Measurements from ENCODE around the gene VEGFC. TPM values are rescaled to one million over a fixed set of nuclear protein-coding genes. Genes with fewer than 3 reads are reported as not detected.

Gene VEGFC
- total RNA-seq, 2 donors from 2014 or later: not detected

DNA sequence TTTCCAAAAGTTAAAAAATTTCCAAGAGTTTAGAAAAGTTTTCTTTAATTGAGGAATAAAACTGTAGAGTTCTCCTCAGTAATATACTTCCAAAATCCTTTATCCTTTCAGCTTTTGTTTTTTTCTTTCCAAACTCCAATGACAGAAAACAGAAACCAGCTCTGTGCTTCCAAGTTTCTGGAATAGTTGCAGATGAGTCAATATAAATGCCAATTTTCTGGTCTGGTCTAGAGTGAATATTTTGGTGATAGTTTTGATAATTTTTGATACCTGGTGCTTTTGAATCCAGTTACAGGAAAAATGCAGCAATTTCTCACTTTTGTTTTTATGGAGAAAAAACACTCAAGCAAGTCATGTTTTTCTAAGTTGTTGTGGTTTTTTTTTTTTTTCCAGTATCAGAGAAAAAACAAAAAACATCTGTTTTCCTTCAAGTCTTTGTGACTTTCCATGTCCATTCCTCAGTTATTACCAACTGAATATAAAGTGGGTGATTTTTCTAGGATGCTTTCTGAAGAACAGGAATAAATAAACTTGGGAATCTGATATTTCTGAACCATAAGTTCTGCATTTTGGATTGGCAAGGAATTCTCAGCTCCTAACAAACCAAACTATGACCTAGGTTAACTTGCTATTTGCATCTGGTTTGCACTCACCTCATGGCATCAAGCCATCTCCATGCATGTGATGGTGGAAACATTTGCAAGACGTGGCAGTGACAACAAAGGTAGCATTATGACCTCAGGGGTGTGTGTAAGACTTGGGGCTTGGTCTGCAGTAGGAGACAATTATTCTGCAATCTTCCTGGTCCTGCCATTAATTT, 139.1 kb downstream of the VEGFC start:
- Mint-ChIP-seq H3K4me1 (no peaks in the 10 kb centered on the region), H3K27me3 (no peaks in the 10 kb centered on the region), H3K9me3 (peaks cover 4% of the 10 kb centered on the region), H3K4me3 (no peak overlapping the region), H3K27ac (no peak overlapping the region), H3K36me3 (ENCODE audit: low read depth) (no peaks in the 10 kb centered on the region)
- ATAC-seq (replicated peaks): no peak

DNA sequence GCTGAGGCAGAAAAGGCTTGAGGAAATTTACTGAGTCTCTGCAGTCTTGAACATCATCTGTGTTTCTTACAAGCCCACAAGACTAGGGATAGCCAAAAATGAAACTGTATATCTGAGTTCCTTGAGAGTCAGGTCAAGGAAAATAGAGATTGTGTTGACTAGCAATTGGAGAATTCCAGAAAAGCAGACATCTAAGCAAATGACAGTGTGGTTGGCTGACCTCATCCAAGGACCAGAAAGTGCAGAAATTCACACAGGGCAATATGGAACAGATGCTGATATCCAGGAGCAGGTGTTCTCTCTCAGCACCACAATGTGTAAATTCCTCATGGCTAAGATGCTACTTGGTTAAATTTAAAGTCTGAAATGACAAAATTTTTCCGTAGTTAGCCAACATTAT, 146.4 kb downstream of the VEGFC start:
- ATAC-seq (replicated peaks): no peak
- no peaks in the 10 kb centered on the region for H3K9me3 Mint-ChIP-seq
- no peak overlapping the region for H3K4me3 Mint-ChIP-seq
- no peak overlapping the region for H3K27ac Mint-ChIP-seq
- no peaks in the 10 kb centered on the region for H3K36me3 Mint-ChIP-seq (ENCODE audit: low read depth)
- H3K27me3 Mint-ChIP-seq: no peaks in the 10 kb centered on the region
- no peaks in the 10 kb centered on the region for H3K4me1 Mint-ChIP-seq

DNA sequence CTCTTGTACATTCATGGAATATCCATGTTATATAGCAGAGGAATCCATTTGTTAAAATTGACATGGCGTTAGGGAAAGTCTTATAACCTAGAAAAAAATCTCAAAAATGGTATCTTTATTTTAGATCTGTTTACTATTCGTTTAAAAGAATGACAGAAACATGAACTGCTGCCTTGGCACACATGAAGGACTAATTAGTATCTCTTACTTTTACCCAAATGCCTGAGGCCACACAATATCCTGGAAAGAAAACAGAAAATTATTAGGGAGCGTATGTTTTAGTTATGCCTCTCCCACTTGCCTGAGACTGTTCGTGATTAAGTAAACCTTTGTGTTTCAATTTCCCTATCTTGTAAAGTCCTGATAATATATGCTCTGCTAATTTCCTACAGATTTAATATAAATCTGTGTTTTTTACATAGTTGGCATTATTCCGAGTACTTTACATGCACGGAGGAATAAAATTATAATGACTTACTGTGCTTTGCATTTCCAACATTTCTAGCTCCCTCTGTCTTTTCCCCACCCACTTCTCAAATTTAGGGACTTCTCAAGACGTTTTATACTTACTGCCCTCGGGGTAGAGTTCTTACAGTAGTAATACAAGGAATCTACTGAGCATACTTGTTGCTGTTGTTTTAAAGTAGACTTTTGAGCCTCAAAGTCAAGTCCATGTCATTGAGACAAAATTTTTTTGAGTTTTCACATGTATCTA, 147.3 kb downstream of the VEGFC start:
- Mint-ChIP-seq H3K4me3 (no peak overlapping the region), H3K36me3 (ENCODE audit: low read depth) (no peaks in the 10 kb centered on the region)
- ATAC-seq (replicated peaks): no peak

DNA sequence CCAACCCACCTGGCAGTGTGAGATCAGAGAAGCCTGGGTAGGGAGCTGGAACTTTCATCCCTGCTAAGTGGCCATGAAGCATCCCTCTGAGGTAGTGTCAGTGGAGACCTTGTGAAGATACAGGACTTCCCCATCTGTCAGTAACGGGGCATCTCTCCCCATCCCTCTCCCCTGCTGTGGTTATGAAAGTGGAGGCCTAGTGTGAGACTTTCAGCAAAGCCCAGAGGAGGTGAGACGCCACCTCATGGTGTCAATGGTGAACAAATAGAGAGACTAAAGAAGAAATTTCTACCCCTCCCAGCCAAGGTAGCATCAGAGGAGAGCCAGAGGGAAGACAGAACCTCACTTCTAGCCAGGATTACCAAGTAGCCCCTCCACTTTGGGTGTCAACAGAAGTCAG, 150.2 kb downstream of the VEGFC start:
- Mint-ChIP-seq H3K9me3 (no peaks in the 10 kb centered on the region), H3K4me1 (no peaks in the 10 kb centered on the region), H3K36me3 (ENCODE audit: low read depth) (no peaks in the 10 kb centered on the region), H3K27ac (no peak overlapping the region), H3K4me3 (no peak overlapping the region), H3K27me3 (no peaks in the 10 kb centered on the region)
- ATAC-seq (replicated peaks): no peak

More for the DNA sequence above, 147.3 kb downstream of the VEGFC start:
- H3K27ac Mint-ChIP-seq: no peak overlapping the region
- H3K27me3 Mint-ChIP-seq: no peaks in the 10 kb centered on the region
- H3K4me1 Mint-ChIP-seq: no peaks in the 10 kb centered on the region
- H3K9me3 Mint-ChIP-seq: no peaks in the 10 kb centered on the region

DNA sequence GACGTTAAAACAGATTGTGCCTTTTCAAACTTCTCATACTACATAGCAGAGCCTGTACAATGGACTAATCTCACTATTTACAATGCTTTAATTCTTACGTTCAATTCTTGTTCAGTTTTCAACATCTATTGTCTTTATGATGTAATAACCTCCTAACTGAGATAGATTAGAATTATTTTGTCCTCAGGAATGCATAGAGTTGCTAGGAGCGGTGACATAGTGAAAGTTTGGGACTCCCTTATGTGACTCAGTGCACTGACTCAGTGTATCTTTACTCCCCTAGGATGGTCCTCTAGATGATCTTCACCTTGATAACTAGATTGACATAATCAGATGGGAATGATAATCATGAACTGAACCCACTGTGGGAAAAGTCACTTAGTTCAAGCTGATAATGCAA, 151.5 kb downstream of the VEGFC start:
- ATAC-seq (replicated peaks): no peak
- Mint-ChIP-seq H3K9me3 (no peaks in the 10 kb centered on the region), H3K27ac (no peak overlapping the region), H3K4me1 (no peaks in the 10 kb centered on the region), H3K27me3 (no peaks in the 10 kb centered on the region), H3K4me3 (no peak overlapping the region), H3K36me3 (ENCODE audit: low read depth) (no peaks in the 10 kb centered on the region)

DNA sequence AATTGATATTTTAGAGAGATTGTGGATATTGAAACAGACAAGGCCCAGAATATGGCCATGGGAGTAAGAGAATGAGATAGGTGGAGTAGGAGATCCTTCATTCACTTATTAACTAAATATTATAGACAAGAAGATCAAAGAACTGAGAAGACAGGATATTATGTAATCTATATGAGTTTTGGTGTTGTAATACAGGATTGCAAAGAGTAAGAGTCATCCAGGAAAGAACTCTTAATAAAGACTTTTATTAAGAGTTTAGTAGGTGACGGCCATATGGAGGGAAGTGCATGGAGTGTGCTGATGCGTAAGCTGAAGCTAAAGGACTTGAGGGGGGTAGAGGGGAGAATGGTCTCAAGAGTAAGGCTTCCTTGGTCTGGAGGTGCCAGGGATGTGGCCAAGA, 153.7 kb downstream of the VEGFC start:
- H3K4me3 Mint-ChIP-seq: no peak overlapping the region
- no peak overlapping the region for H3K27ac Mint-ChIP-seq
- no peak for ATAC-seq (replicated peaks)
- H3K4me1 Mint-ChIP-seq: no peaks in the 10 kb centered on the region
- H3K27me3 Mint-ChIP-seq: no peaks in the 10 kb centered on the region
- H3K9me3 Mint-ChIP-seq: no peaks in the 10 kb centered on the region
- H3K36me3 Mint-ChIP-seq (ENCODE audit: low read depth): no peaks in the 10 kb centered on the region

DNA sequence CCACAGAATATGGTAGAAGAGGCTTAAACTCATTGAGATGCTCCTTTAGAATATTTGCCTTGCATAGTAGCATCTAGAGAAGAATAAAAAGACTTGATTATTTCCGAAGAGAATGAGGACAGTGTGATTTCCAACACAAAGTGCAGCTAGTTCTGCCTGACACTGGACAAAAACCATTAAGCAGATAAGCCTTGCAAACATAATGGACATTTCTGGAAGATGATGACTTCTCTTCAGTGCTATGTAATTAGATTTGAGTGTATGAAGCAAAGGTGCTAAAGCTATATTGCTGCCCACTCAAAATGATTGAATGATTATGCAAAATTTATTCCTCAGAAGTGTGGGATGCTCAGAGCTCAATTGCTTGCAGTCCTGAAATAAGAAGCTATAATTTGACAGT, 156.4 kb downstream of the VEGFC start:
- ATAC-seq (replicated peaks): no peak
- Mint-ChIP-seq H3K27me3 (no peaks in the 10 kb centered on the region), H3K4me1 (no peaks in the 10 kb centered on the region), H3K27ac (no peak overlapping the region), H3K4me3 (no peak overlapping the region), H3K9me3 (no peaks in the 10 kb centered on the region), H3K36me3 (ENCODE audit: low read depth) (no peaks in the 10 kb centered on the region)

DNA sequence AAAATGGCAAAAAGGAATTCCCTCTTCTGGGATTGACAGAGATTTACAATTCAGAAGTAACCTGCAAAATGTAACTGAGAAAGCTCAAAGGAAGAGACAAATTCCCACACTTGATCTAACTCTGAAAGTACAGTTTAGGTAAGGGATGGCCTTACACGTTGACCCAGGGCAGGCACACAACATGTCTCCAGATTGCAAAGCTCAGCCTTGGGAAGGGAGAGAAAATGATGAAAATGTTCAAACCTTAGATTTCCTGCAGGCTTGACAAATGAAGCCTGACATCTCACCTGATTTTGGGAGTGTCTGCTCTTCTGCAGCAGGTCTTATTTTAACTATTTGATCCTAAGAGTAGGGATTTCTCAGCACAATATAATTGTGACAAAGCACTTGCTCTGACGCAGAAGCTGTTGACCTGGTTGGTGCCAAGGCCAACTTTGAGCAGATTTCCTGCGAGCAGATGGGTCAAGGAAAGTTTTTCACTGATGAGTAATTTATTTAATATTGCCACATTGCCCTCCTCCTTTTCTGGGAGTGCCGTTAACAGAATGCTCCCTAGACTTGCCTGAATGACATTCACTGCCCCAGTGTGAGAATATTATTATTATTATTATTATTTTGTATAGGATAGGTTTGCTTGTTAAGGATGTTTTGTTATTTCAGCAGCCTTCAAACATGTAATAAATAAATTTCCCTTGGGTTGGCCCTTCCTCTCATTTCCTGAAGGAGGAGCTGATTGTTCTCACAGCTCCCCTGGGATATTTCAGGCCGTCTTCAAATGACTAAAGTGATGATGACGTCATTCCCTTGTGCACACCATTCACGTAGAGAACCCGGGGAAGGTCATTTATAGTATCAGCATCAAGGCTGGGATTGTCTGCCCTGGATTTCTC, 157.1 kb downstream of the VEGFC start:
- Mint-ChIP-seq H3K27ac (no peak overlapping the region), H3K9me3 (no peaks in the 10 kb centered on the region), H3K4me1 (no peaks in the 10 kb centered on the region), H3K36me3 (ENCODE audit: low read depth) (no peaks in the 10 kb centered on the region), H3K27me3 (no peaks in the 10 kb centered on the region), H3K4me3 (no peak overlapping the region)
- no peak for ATAC-seq (replicated peaks)

All from activated T-helper 17 cell treated with anti-CD3 and anti-CD28 coated beads, Interleukin-2, amount 50 U/mL, for 72 hours (primary cell).